ENCODE data around the gene CIPC. TPM values are rescaled to one million over a fixed set of nuclear protein-coding genes. Genes with fewer than 3 reads are reported as not detected.

The CIPC gene
- total RNA-seq, 1 experiment from 2014 or later: 31.1 TPM

- BruUV-seq (replicated peaks): no TSS peak
- no peak for DNase-seq (ENCODE audit: low spot score)
- no peaks in the 10 kb centered on the region for H3K36me3 ChIP-seq (ENCODE audit: insufficient read depth, low read length, poor library complexity, severe bottlenecking)
- H3K4me1 ChIP-seq (ENCODE audit: insufficient read depth, low read length, poor library complexity, severe bottlenecking): peaks cover 8% of the 10 kb centered on the region
- no peaks in the 10 kb centered on the region for H3K27me3 ChIP-seq (replicated peaks; ENCODE audit: insufficient read depth, low read depth, low read length, poor library complexity)
- CTCF ChIA-PET: interaction anchor here (2.3 kb wide), 1 partner anchor 8 kb away, joined by 8 read pairs; no protein-coding TSS in a partner anchor
- no peaks in the 10 kb centered on the region for H3K9me3 ChIP-seq (ENCODE audit: low read depth, low read length, poor library complexity, severe bottlenecking)
- no peak for TF ChIP-seq CTCF (conservative IDR thresholded peaks at IDR 0.05; ENCODE audit: low read depth, low read length)
- no peak overlapping the region for H3K4me3 ChIP-seq (ENCODE audit: low read depth, low read length, poor library complexity, severe bottlenecking)
- H3K27ac ChIP-seq (ENCODE audit: low read depth, low read length, poor library complexity, severe bottlenecking): no peak overlapping the region
- intact Hi-C loops (cut with micrococcal nuclease; ENCODE audit: unreplicated experiment): no loop called here
- POLR2A ChIA-PET (ENCODE audit: low non-redundant PET): no interaction called here
These were observed 27.8 kb downstream of the CIPC start for GRCh38 chr14:77125823-77126325.

- TF ChIP-seq EZH2 (IDR thresholded peaks at IDR 0.05; ENCODE audit: borderline replicate concordance, low read depth, low read length, poor library complexity, severe bottlenecking): no peak
- TF ChIP-seq CTCF (conservative IDR thresholded peaks at IDR 0.05; ENCODE audit: low read depth, low read length): no peak
- no peaks in the 10 kb centered on the region for H3K36me3 ChIP-seq (ENCODE audit: insufficient read depth, low read length, poor library complexity, severe bottlenecking)
- ChIA-PET CTCF (interaction anchor here (1.0 kb wide), 1 partner anchor 25 kb away, joined by 3 read pairs; no protein-coding TSS in a partner anchor), POLR2A (ENCODE audit: low non-redundant PET) (no interaction called here)
- H3K4me3 ChIP-seq (ENCODE audit: low read depth, low read length, poor library complexity, severe bottlenecking): no peak overlapping the region
- peaks cover 8% of the 10 kb centered on the region for H3K4me1 ChIP-seq (ENCODE audit: insufficient read depth, low read length, poor library complexity, severe bottlenecking)
- H3K27ac ChIP-seq (ENCODE audit: low read depth, low read length, poor library complexity, severe bottlenecking): no peak overlapping the region
- H3K27me3 ChIP-seq (replicated peaks; ENCODE audit: insufficient read depth, low read depth, low read length, poor library complexity): no peaks in the 10 kb centered on the region
- intact Hi-C loops (cut with micrococcal nuclease; ENCODE audit: unreplicated experiment): no loop called here
- H3K9me3 ChIP-seq (ENCODE audit: low read depth, low read length, poor library complexity, severe bottlenecking): no peaks in the 10 kb centered on the region
- BruUV-seq (replicated peaks): no TSS peak
- no peak for DNase-seq (ENCODE audit: low spot score)
These were observed 28.5 kb downstream of the CIPC start for GRCh38 chr14:77126461-77126990.

GRCh38 chr14:77128414-77128891 is 30.4 kb downstream of the CIPC start:
- ChIA-PET CTCF (no interaction called here), POLR2A (ENCODE audit: low non-redundant PET) (no interaction called here)

More at GRCh38 chr14:77128414-77128891, 30.4 kb downstream of the CIPC start:
- Histone ChIP-seq H3K4me1 (ENCODE audit: insufficient read depth, low read length, poor library complexity, severe bottlenecking) (peaks cover 8% of the 10 kb centered on the region), H3K9me3 (ENCODE audit: low read depth, low read length, poor library complexity, severe bottlenecking) (no peaks in the 10 kb centered on the region), H3K36me3 (ENCODE audit: insufficient read depth, low read length, poor library complexity, severe bottlenecking) (no peaks in the 10 kb centered on the region), H3K27me3 (replicated peaks; ENCODE audit: insufficient read depth, low read depth, low read length, poor library complexity) (peaks cover 5% of the 10 kb centered on the region), H3K27ac (ENCODE audit: low read depth, low read length, poor library complexity, severe bottlenecking) (no peak overlapping the region), H3K4me3 (ENCODE audit: low read depth, low read length, poor library complexity, severe bottlenecking) (no peak overlapping the region)
- no peak for TF ChIP-seq CTCF (conservative IDR thresholded peaks at IDR 0.05; ENCODE audit: low read depth, low read length)
- no peak for TF ChIP-seq EZH2 (IDR thresholded peaks at IDR 0.05; ENCODE audit: borderline replicate concordance, low read depth, low read length, poor library complexity, severe bottlenecking)
- DNase-seq (ENCODE audit: low spot score): no peak
- BruUV-seq (replicated peaks): no TSS peak
- intact Hi-C loops (cut with micrococcal nuclease; ENCODE audit: unreplicated experiment): no loop called here
